ENCODE results near the gene TBC1D14.

DNA sequence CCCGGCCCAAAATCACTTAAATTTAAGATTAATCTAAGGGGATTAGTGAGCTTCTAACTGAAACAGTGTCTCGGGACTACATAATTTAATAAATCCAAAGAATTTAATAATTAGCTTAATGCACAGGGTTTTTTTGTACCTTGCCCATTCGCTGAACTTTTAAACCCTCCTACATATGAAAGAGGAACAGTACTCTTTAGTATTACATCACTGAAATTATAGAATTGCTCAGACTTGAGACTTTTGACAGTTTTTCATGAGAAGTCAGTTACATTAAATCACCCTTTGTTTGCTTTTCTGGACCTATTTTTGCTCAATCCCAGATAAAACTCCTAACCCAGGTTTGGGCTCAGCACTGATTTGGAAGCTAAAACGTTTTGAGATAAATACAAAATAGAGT lies 131.1 kb downstream of the TBC1D14 start:
- no peak for TF ChIP-seq YY1 (IDR thresholded peaks at IDR 0.05; ENCODE audit: insufficient read depth, insufficient read length)
- TF ChIP-seq ZNF274 (IDR thresholded peaks at IDR 0.05; ENCODE audit: low read depth, low read length), result no peak
- no peak for TF ChIP-seq SUZ12 (IDR thresholded peaks at IDR 0.05; ENCODE audit: extremely low read depth, insufficient read depth, insufficient read length)
